GM23338 (cell line): ENCODE data around the gene IL22. TPM values are rescaled to one million over a fixed set of nuclear protein-coding genes. Genes with fewer than 3 reads are reported as not detected.

Experiments used
- ATAC-seq: fragments of 200-7000 bp; cut with Tn5 transposase; 3 replicates; pipeline ENCODE4 v1.9.1; 2020
- DNase-seq: peaks from one replicate; pipeline ENCODE4 v3.0.0-alpha.2; 2015; ENCODE audit warnings: low spot score
- H2AFZ ChIP-seq: fragments of 200-600 bp; sonication (generic); 2 replicates; pipeline ENCODE4 v1.8.0; 2016; ENCODE audit warnings: antibody characterized with exemption, mild to moderate bottlenecking, moderate library complexity
- H3F3A ChIP-seq: fragments of 200-600 bp; sonication (generic); replicated peaks from 2 replicates; pipeline ENCODE4 v1.8.0; 2017; ENCODE audit warnings: antibody characterized with exemption, mixed run types, low read depth
- H3K27ac ChIP-seq: fragments of 200-600 bp; sonication (generic); 2 replicates; pipeline ENCODE4 v1.6.1; 2016; ENCODE audit warnings: low read depth
- H3K27me3 ChIP-seq: fragments of 200-600 bp; sonication (generic); 2 replicates; pipeline ENCODE4 v1.8.0; 2016; ENCODE audit warnings: mild to moderate bottlenecking, mixed run types, moderate library complexity; ENCODE audit not compliant: insufficient read depth
- H3K36me3 ChIP-seq: fragments of 200-600 bp; sonication (generic); 2 replicates; pipeline ENCODE4 v1.8.0; 2016; ENCODE audit warnings: mild to moderate bottlenecking; ENCODE audit not compliant: insufficient read depth
- H3K4me1 ChIP-seq: fragments of 200-600 bp; sonication (generic); 2 replicates; pipeline ENCODE4 v1.8.0; 2016; ENCODE audit warnings: mild to moderate bottlenecking, moderate library complexity; ENCODE audit not compliant: insufficient read depth
- H3K4me2 ChIP-seq: fragments of 200-600 bp; sonication (generic); 2 replicates; pipeline ENCODE4 v1.7.1; 2017; ENCODE audit warnings: mixed run types
- H3K4me3 ChIP-seq: fragments of 200-600 bp; sonication (generic); 2 replicates; pipeline ENCODE4 v1.6.1; 2016; ENCODE audit warnings: mixed run types
- H3K79me2 ChIP-seq: fragments of 200-600 bp; sonication (generic); replicated peaks from 2 replicates; pipeline ENCODE4 v1.8.0; 2017; ENCODE audit warnings: mild to moderate bottlenecking; ENCODE audit not compliant: insufficient read depth
- H3K9me2 ChIP-seq: fragments of 200-600 bp; sonication (generic); 2 replicates; pipeline ENCODE4 v1.8.0; 2017; ENCODE audit not compliant: insufficient read depth
- H4K20me1 ChIP-seq: fragments of 200-600 bp; sonication (generic); replicated peaks from 2 replicates; pipeline ENCODE4 v1.8.0; 2017; ENCODE audit warnings: mild to moderate bottlenecking; ENCODE audit not compliant: insufficient read depth
- H3K27ac Mint-ChIP-seq: 2 replicates; pipeline ENCODE4 v1.8.0; 2020; ENCODE audit warnings: inconsistent platforms, mild to moderate bottlenecking, moderate library complexity, mixed read lengths
- H3K27me3 Mint-ChIP-seq: 3 replicates; pipeline ENCODE4 v1.8.0; 2022; ENCODE audit warnings: low read depth, mild to moderate bottlenecking, moderate library complexity, mixed read lengths, inconsistent platforms; ENCODE audit not compliant: insufficient read depth, poor library complexity
- H3K36me3 Mint-ChIP-seq: 3 replicates; pipeline ENCODE4 v1.8.0; 2021; ENCODE audit warnings: low read depth, mild to moderate bottlenecking, inconsistent platforms, moderate library complexity, mixed read lengths
- H3K4me1 Mint-ChIP-seq: 3 replicates; pipeline ENCODE4 v1.8.0; 2020; ENCODE audit warnings: mild to moderate bottlenecking, inconsistent platforms, mixed read lengths
- H3K4me3 Mint-ChIP-seq: 3 replicates; pipeline ENCODE4 v1.8.0; 2021; ENCODE audit warnings: moderate library complexity, mild to moderate bottlenecking, inconsistent platforms, mixed read lengths
- H3K9me3 Mint-ChIP-seq: 3 replicates; pipeline ENCODE4 v1.8.0; 2020; ENCODE audit warnings: moderate library complexity, mild to moderate bottlenecking, inconsistent platforms, mixed read lengths
- CTCF ChIP-seq, 2 experiments: fragments of 200-600 bp in 1 of 2; sonication (generic) in 1 of 2; conservative IDR thresholded peaks; 2 replicates each; pipeline versions ENCODE4 v1.5.1 to v1.6.1; 2016 to 2017; ENCODE audit warnings: antibody characterized with exemption in 2 of 2, low read depth in 2 of 2, mild to moderate bottlenecking in 2 of 2, moderate library complexity in 1 of 2
- EZH2 ChIP-seq: fragments of 200-600 bp; sonication (generic); IDR thresholded peaks from one replicate; pipeline ENCODE4 v1.8.0; 2017; ENCODE audit warnings: antibody characterized with exemption, mild to moderate bottlenecking, low read depth; ENCODE audit not compliant: unreplicated experiment
- EZH2phosphoT487 ChIP-seq: fragments of 200-600 bp; sonication (generic); IDR thresholded peaks from one replicate; pipeline ENCODE4 v1.8.1; 2018; ENCODE audit warnings: antibody characterized with exemption; ENCODE audit not compliant: unreplicated experiment
- JUNB ChIP-seq: IDR thresholded peaks from one replicate; pipeline ENCODE4 v1.6.1; 2016; ENCODE audit warnings: antibody characterized with exemption; ENCODE audit not compliant: unreplicated experiment
- NANOG ChIP-seq: IDR thresholded peaks from 2 replicates; pipeline ENCODE4 v1.6.1; 2016; ENCODE audit warnings: antibody characterized with exemption, borderline replicate concordance
- POLR2AphosphoS5 ChIP-seq: IDR thresholded peaks from 2 replicates; pipeline ENCODE4 v1.6.1; 2016; ENCODE audit warnings: antibody characterized with exemption, low read depth
- REST ChIP-seq: IDR thresholded peaks from one replicate; pipeline ENCODE4 v1.6.1; 2018; ENCODE audit warnings: antibody characterized with exemption; ENCODE audit not compliant: unreplicated experiment
- STAT1 ChIP-seq: IDR thresholded peaks from one replicate; pipeline ENCODE4 v1.6.1; 2016; ENCODE audit warnings: antibody characterized with exemption; ENCODE audit not compliant: unreplicated experiment
- ZNF114 ChIP-seq: fragments of 250-450 bp; sonication (Bioruptor Pico); IDR thresholded peaks from 2 replicates; pipeline ENCODE4 v1.5.0; 2020; ENCODE audit warnings: mild to moderate bottlenecking, moderate library complexity
- ZNF331 ChIP-seq: fragments of 250-450 bp; sonication (Bioruptor Pico); IDR thresholded peaks from 2 replicates; pipeline ENCODE4 v1.5.0; 2020; ENCODE audit warnings: low read depth, mild to moderate bottlenecking, moderate library complexity
- polyA plus RNA-seq: library from polyadenylated mRNA; unstranded; fragments of >200 nt; fragmentation: Nextera tagmentation; extraction: Ambion mirVana; gene quantifications from 2 replicates; pipeline ENCODE4 v1.2.1, GENCODE V29; 2016
- total RNA-seq: library from RNA; depleted of rRNA; stranded (reverse); fragments of >200 nt; shearing (Covaris generic); gene quantifications from 2 replicates; pipeline ENCODE4 v1.2.3, GENCODE V29; 2014
- TF ChIP-seq, protein P1 (sequence below): IDR thresholded peaks from 2 replicates; pipeline ENCODE4 v1.6.1; 2016; ENCODE audit warnings: antibody characterized with exemption

The IL22 gene
- total and polyA plus RNA-seq, 2 experiments from 2014 or later: not detected

GRCh38 chr12:68268967-68269366 lies 15.6 kb upstream of the IL22 start (continued):
- TF ChIP-seq REST: no peak
- no peak for TF ChIP-seq STAT1
- no peak for TF ChIP-seq ZNF114
- no peak for TF ChIP-seq EZH2

GRCh38 chr12:68267892-68268396 lies 14.5 kb upstream of the IL22 start:
- DNase-seq: no peak
- no peak overlapping the region for H3K27ac ChIP-seq
- TF ChIP-seq ZNF331 (CRISPR knock-in tag) (no peak), REST (no peak), CTCF (conservative IDR thresholded peaks at IDR 0.05; ENCODE audit: low read depth in 2 of 2) (no peak), EZH2phosphoT487 (no peak), EZH2 (no peak), NANOG (no peak), POLR2AphosphoS5 (no peak), JUNB (no peak), ZNF114 (no peak), STAT1 (no peak)
- TF ChIP-seq, protein P1, sequence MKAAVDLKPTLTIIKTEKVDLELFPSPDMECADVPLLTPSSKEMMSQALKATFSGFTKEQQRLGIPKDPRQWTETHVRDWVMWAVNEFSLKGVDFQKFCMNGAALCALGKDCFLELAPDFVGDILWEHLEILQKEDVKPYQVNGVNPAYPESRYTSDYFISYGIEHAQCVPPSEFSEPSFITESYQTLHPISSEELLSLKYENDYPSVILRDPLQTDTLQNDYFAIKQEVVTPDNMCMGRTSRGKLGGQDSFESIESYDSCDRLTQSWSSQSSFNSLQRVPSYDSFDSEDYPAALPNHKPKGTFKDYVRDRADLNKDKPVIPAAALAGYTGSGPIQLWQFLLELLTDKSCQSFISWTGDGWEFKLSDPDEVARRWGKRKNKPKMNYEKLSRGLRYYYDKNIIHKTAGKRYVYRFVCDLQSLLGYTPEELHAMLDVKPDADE: no peak

More at GRCh38 chr12:68267892-68268396, 14.5 kb upstream of the IL22 start:
- no peaks in the 10 kb centered on the region for H3K36me3 Mint-ChIP-seq
- Histone ChIP-seq H3K27me3 (no peaks in the 10 kb centered on the region), H3K9me2 (peaks cover 6% of the 10 kb centered on the region), H3K79me2 (no peaks in the 10 kb centered on the region), H3K4me2 (no peak overlapping the region), H3K36me3 (no peaks in the 10 kb centered on the region), H3K4me1 (no peaks in the 10 kb centered on the region), H2AFZ (no peak overlapping the region), H4K20me1 (no peaks in the 10 kb centered on the region), H3K4me3 (no peak overlapping the region), H3F3A (no peaks in the 10 kb centered on the region)
- H3K4me1 Mint-ChIP-seq: no peaks in the 10 kb centered on the region
- H3K27ac Mint-ChIP-seq: no peak overlapping the region
- no peak for ATAC-seq
- no peak overlapping the region for H3K4me3 Mint-ChIP-seq
- no peaks in the 10 kb centered on the region for H3K27me3 Mint-ChIP-seq
- H3K9me3 Mint-ChIP-seq: no peaks in the 10 kb centered on the region
